Mesenchymal stem cell (in vitro differentiated cells and primary cell): ENCODE results near the gene CRTC1.
A peak's percentile ranks its signal among the peaks of the same experiment; 100 is the strongest.
"Not testable (repeated sequence)": the region's sequence is repeated elsewhere in the genome, so short reads cannot be mapped to it uniquely, and the experiment has no call there.

Experiments
- DNase-seq: peaks from one replicate; pipeline ENCODE4 v3.0.0-alpha.2; 2013
- H2AFZ ChIP-seq: one replicate; pipeline ENCODE4 v1.6.1; 2013; ENCODE audit warnings: low read depth, mild to moderate bottlenecking, control low read depth, inconsistent platforms, low read length, moderate library complexity
- H2AK5ac ChIP-seq: 2 replicates; pipeline ENCODE4 v1.6.1; 2013; ENCODE audit warnings: low read length, moderate library complexity, mild to moderate bottlenecking, inconsistent platforms; ENCODE audit not compliant: severe bottlenecking
- H2BK120ac ChIP-seq: one replicate; pipeline ENCODE4 v1.6.1; 2013; ENCODE audit warnings: low read depth, mild to moderate bottlenecking, inconsistent platforms, low read length, moderate library complexity
- H2BK12ac ChIP-seq, 2 experiments: one replicate each; pipeline ENCODE4 v1.6.1; 2013; ENCODE audit warnings: inconsistent platforms in 2 of 2, low read length in 2 of 2, mild to moderate bottlenecking in 2 of 2, moderate library complexity in 2 of 2, control low read depth in 1 of 2
- H2BK15ac ChIP-seq: one replicate; pipeline ENCODE4 v1.6.1; 2013; ENCODE audit warnings: mild to moderate bottlenecking, low read depth, inconsistent platforms; ENCODE audit not compliant: poor library complexity, severe bottlenecking
- H2BK5ac ChIP-seq: 2 replicates; pipeline ENCODE4 v1.6.1; 2013; ENCODE audit warnings: low read depth, mild to moderate bottlenecking, low read length, control low read depth, inconsistent platforms; ENCODE audit not compliant: poor library complexity, severe bottlenecking
- H3K14ac ChIP-seq, 2 experiments: one replicate each; pipeline ENCODE4 v1.6.1; 2013; ENCODE audit warnings: inconsistent platforms in 2 of 2, low read length in 2 of 2, control low read depth in 1 of 2, mild to moderate bottlenecking in 1 of 2, moderate library complexity in 1 of 2
- H3K18ac ChIP-seq, 2 experiments: one replicate each; pipeline ENCODE4 v1.6.1; 2013; ENCODE audit warnings: inconsistent platforms in 2 of 2, low read length in 2 of 2, control low read depth in 1 of 2, low read depth in 1 of 2, mild to moderate bottlenecking in 1 of 2
- H3K23ac ChIP-seq, 2 experiments: one replicate each; pipeline ENCODE4 v1.6.1; 2013; ENCODE audit warnings: inconsistent platforms in 2 of 2, low read length in 2 of 2, mild to moderate bottlenecking in 2 of 2, moderate library complexity in 2 of 2, control low read depth in 1 of 2
- H3K27ac ChIP-seq: 2 replicates; pipeline ENCODE4 v1.5.1; 2013; ENCODE audit warnings: mild to moderate bottlenecking, moderate library complexity, low read length, control low read depth, inconsistent platforms; ENCODE audit not compliant: poor library complexity, severe bottlenecking
- H3K27me3 ChIP-seq, 2 experiments: 2 replicates each; pipeline versions ENCODE4 v1.6.1 to v1.7.0; 2013; ENCODE audit warnings: low read length in 2 of 2, mild to moderate bottlenecking in 2 of 2, moderate library complexity in 2 of 2, control low read depth in 1 of 2, inconsistent platforms in 1 of 2; ENCODE audit not compliant: control insufficient read depth in 1 of 2, insufficient read depth in 1 of 2
- H3K36me3 ChIP-seq, 2 experiments: 2 replicates each; pipeline versions ENCODE4 v1.6.1 to v1.7.0; 2013; ENCODE audit warnings: low read length in 2 of 2, control low read depth in 1 of 2, inconsistent platforms in 1 of 2, low read depth in 1 of 2, mild to moderate bottlenecking in 1 of 2; ENCODE audit not compliant: insufficient read depth in 2 of 2, control insufficient read depth in 1 of 2
- H3K4ac ChIP-seq, 2 experiments: one replicate each; pipeline ENCODE4 v1.6.1; 2013; ENCODE audit warnings: inconsistent platforms in 2 of 2, low read length in 2 of 2, mild to moderate bottlenecking in 2 of 2, moderate library complexity in 2 of 2, control low read depth in 1 of 2, low read depth in 1 of 2
- H3K4me1 ChIP-seq: 2 replicates; pipeline ENCODE4 v1.6.1; 2013; ENCODE audit warnings: low read depth, low read length, control low read depth; ENCODE audit not compliant: control insufficient read depth, insufficient read depth
- H3K4me2 ChIP-seq: 2 replicates; pipeline ENCODE4 v1.6.1; 2013; ENCODE audit warnings: low read length, mild to moderate bottlenecking, inconsistent platforms; ENCODE audit not compliant: poor library complexity, severe bottlenecking
- H3K4me3 ChIP-seq, 2 experiments: 2 replicates each; pipeline versions ENCODE4 v1.5.1 to v1.7.0; 2013; ENCODE audit warnings: low read length in 2 of 2, mild to moderate bottlenecking in 2 of 2, control low read depth in 1 of 2, low read depth in 1 of 2; ENCODE audit not compliant: insufficient read depth in 1 of 2
- H3K79me1 ChIP-seq: replicated peaks from 2 replicates; pipeline ENCODE4 v1.6.1; 2013; ENCODE audit warnings: mild to moderate bottlenecking, control low read depth, low read length, inconsistent platforms; ENCODE audit not compliant: poor library complexity, severe bottlenecking
- H3K9ac ChIP-seq: 2 replicates; pipeline ENCODE4 v1.7.0; 2013; ENCODE audit warnings: mild to moderate bottlenecking, low read length, moderate library complexity
- H3K9me3 ChIP-seq: 2 replicates; pipeline ENCODE4 v1.7.0; 2013; ENCODE audit warnings: mild to moderate bottlenecking, low read length; ENCODE audit not compliant: control insufficient read depth
- H4K8ac ChIP-seq: one replicate; pipeline ENCODE4 v1.6.1; 2013; ENCODE audit warnings: inconsistent platforms, mild to moderate bottlenecking, low read length, moderate library complexity
- H4K91ac ChIP-seq: one replicate; pipeline ENCODE4 v1.6.1; 2013; ENCODE audit warnings: mild to moderate bottlenecking, low read length, inconsistent platforms
- WGBS: methylation state at CpG from one replicate; pipeline ENCODE4 v1.1.7; 2013; ENCODE audit warnings: mixed read lengths; 5-methylcytosine and 5-hydroxymethylcytosine counted together

CRTC1 gene

DNA sequence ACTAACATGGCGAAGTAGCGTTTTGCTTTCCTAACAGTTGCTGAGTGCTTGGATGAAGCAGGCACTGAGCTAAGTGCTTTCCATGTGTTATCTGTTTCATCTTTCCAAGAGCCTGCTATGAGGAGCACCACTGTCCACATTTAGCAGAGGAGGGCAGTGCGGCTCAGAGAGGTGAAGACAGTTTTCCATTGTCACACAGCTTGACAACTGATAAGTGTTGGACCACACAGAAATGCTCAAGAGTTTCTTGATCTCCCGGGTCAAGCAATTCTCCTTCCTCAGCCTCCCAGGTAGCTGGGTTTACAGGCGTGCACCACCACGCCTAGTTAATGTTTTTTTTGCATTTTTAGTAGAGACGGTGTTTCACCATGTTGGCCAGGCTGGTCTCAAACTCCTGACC is 6.8 kb upstream of the CRTC1 start:
- no peak for DNase-seq
- Histone ChIP-seq H3K14ac (no peak overlapping the region), H2BK5ac (no peak overlapping the region), H4K8ac (no peak overlapping the region), H3K4me3 (no peak overlapping the region), H3K4me2 (no peak overlapping the region), H3K27ac (no peak overlapping the region), H3K9ac (no peak overlapping the region), H2BK120ac (no peak overlapping the region), H3K36me3 (peaks cover 0 to 7% of the 10 kb centered on the region in 2 experiments), H2AK5ac (no peak overlapping the region), H3K4ac (peak overlapping the region in 1 of 2 experiments; percentile 5), H3K9me3 (no peaks in the 10 kb centered on the region), H2BK12ac (peak overlapping the region; percentile 84 to 93), H3K4me1 (peaks cover 13% of the 10 kb centered on the region), H2BK15ac (peak overlapping the region; percentile 90), H3K27me3 (no peaks in the 10 kb centered on the region), H4K91ac (no peak overlapping the region), H3K23ac (no peak overlapping the region), H3K79me1 (no peaks in the 10 kb centered on the region), H2AFZ (no peak overlapping the region), H3K18ac (peak overlapping the region in 1 of 2 experiments; percentile 71)
- 84% methylated on average over 7 of the region's 7 CpGs for WGBS

DNA sequence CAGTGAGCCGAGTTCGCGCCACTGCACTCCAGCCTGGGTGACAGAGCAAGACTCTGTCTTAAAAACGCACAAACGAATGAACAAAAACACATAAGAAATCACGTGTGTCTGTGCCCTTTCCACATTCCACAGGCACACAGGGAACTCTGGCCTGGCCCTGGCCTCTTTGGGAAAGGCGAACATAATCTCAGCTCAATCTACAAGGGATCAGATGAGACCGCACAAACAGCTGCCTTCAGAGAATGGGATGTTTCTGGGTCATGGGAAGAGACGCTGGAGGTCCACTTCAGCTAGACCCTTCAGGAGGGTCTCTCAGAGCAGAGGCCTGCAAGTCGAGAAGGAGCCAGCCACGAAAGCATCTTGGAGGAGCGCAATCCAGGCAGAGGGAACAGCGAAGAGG is 6.3 kb upstream of the CRTC1 start:
- H3K4me1 ChIP-seq: peaks cover 13% of the 10 kb centered on the region
- H3K18ac ChIP-seq: peak overlapping the region; percentile 34 to 71
- no peak overlapping the region for H3K27ac ChIP-seq
- H2BK120ac ChIP-seq: no peak overlapping the region
- H3K79me1 ChIP-seq: no peaks in the 10 kb centered on the region
- H3K36me3 ChIP-seq: peaks cover 0 to 3% of the 10 kb centered on the region in 2 experiments
- H3K4me3 ChIP-seq: no peak overlapping the region
- peak overlapping the region in 1 of 2 experiments; percentile 9 for H3K23ac ChIP-seq
- WGBS: 82% methylated on average over 13 of the region's 13 CpGs
- no peak overlapping the region for H4K8ac ChIP-seq
- no peak overlapping the region for H2AK5ac ChIP-seq
- no peak overlapping the region for H2BK15ac ChIP-seq
- no peak overlapping the region for H2AFZ ChIP-seq
- H2BK12ac ChIP-seq: peak overlapping the region; percentile 7 to 79
- H4K91ac ChIP-seq: peak overlapping the region; percentile 8
- H3K9ac ChIP-seq: peak overlapping the region; percentile 45
- H3K4me2 ChIP-seq: no peak overlapping the region
- H2BK5ac ChIP-seq: no peak overlapping the region
- DNase-seq: no peak
- peak overlapping the region in 1 of 2 experiments; percentile 13 for H3K14ac ChIP-seq
- H3K9me3 ChIP-seq: no peaks in the 10 kb centered on the region
- H3K4ac ChIP-seq: peak overlapping the region in 1 of 2 experiments; percentile 71
- H3K27me3 ChIP-seq: no peaks in the 10 kb centered on the region

DNA sequence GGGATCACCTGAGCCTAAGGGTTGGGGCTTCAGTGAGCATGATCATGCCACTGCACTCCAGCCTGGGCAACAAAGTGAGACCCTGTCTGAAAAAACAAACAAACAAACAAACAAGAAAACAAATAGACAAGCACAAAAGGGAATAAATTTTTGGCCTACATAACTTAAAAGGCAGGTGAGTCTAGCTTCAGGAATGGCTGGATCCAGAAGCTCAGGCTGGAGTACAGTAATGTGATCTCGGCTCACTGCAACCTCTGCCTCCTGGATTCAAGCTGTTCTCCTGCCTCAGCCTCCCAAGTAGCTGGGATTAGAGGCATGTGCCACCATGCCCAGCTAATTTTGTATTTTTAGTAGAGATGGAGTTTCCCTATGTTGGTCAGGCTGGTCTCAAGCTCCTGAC is 3.3 kb upstream of the CRTC1 start:
- H2AK5ac ChIP-seq, H3K27me3 ChIP-seq, H3K27ac ChIP-seq, H2BK120ac ChIP-seq, H2BK12ac ChIP-seq, H3K14ac ChIP-seq, H3K23ac ChIP-seq, H3K4me2 ChIP-seq, H3K36me3 ChIP-seq, H3K9me3 ChIP-seq, H2BK15ac ChIP-seq, H4K8ac ChIP-seq, H3K79me1 ChIP-seq, H3K4ac ChIP-seq, H3K4me3 ChIP-seq, H3K9ac ChIP-seq, H4K91ac ChIP-seq, DNase-seq, H2AFZ ChIP-seq, H3K18ac ChIP-seq, H2BK5ac ChIP-seq: not testable (repeated sequence)
- H3K4me1 ChIP-seq: peaks cover 28% of the 10 kb centered on the region
- 100% methylated on average over 1 of the region's 1 CpG for WGBS

DNA sequence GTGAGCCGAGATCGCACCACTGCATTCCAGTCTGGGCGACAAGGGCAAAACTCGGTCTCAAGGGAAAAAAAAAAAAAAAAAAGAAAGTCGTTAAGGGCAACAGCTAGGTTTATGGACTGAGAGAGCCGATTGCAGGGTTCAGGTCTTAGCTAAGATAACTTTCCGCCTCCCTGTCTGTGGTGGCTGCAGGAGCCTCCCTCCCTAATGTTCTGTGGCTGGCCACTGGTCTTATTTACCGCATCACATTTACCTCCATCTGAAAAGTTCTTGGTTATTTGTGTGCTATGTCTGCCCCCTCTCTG is 722 bp upstream of the CRTC1 start:
- H3K23ac ChIP-seq: no peak overlapping the region
- H2AK5ac ChIP-seq: peak overlapping the region; percentile 17
- peaks cover 24% of the 10 kb centered on the region for H3K4me1 ChIP-seq
- peak overlapping the region in 1 of 2 experiments; percentile 74 for H3K4me3 ChIP-seq
- no peak overlapping the region for H2BK15ac ChIP-seq
- peak overlapping the region in 1 of 2 experiments; percentile 17 for H2BK12ac ChIP-seq
- no peak overlapping the region for H2BK120ac ChIP-seq
- H3K27me3 ChIP-seq: no peaks in the 10 kb centered on the region
- WGBS: 65% methylated on average over 7 of the region's 8 CpGs
- H2BK5ac ChIP-seq: no peak overlapping the region
- H3K14ac ChIP-seq: no peak overlapping the region
- peaks cover 0 to 5% of the 10 kb centered on the region in 2 experiments for H3K36me3 ChIP-seq
- peaks cover 23% of the 10 kb centered on the region for H3K79me1 ChIP-seq
- no peak for DNase-seq
- no peak overlapping the region for H3K27ac ChIP-seq
- H3K4ac ChIP-seq: peak overlapping the region; percentile 82 to 93
- H4K91ac ChIP-seq: no peak overlapping the region
- peak overlapping the region; percentile 82 to 91 for H3K18ac ChIP-seq
- H3K9ac ChIP-seq: peak overlapping the region; percentile 76
- H2AFZ ChIP-seq: no peak overlapping the region
- peak overlapping the region; percentile 96 for H3K4me2 ChIP-seq
- no peaks in the 10 kb centered on the region for H3K9me3 ChIP-seq
- H4K8ac ChIP-seq: peak overlapping the region; percentile 93
